22Rv1 (cell line): ENCODE data around the gene INPP5A.
"Not testable (repeated sequence)": the region's sequence is repeated elsewhere in the genome, so short reads cannot be mapped to it uniquely, and the experiment has no call there.

Experiments
- H3K27ac ChIP-seq: fragments of 450-650 bp; 2 replicates; pipeline ENCODE4 v1.5.1; 2017
- CTCF ChIP-seq: fragments of 450-650 bp; IDR thresholded peaks from 2 replicates; pipeline ENCODE4 v1.5.1; 2017; ENCODE audit warnings: mild to moderate bottlenecking
- ZFX ChIP-seq: fragments of 450-650 bp; IDR thresholded peaks from 2 replicates; pipeline ENCODE4 v1.6.1; 2017; ENCODE audit warnings: antibody characterized with exemption, borderline replicate concordance

INPP5A gene

GRCh38 chr10:132548106-132548823 is 10.7 kb downstream of the INPP5A start:
- no peak overlapping the region for H3K27ac ChIP-seq
- TF ChIP-seq ZFX (no peak), CTCF (no peak)

GRCh38 chr10:132548869-132549268 is 11.3 kb downstream of the INPP5A start:
- H3K27ac ChIP-seq: no peak overlapping the region
- TF ChIP-seq CTCF (no peak), ZFX (no peak)

GRCh38 chr10:132549371-132549770 is 11.8 kb downstream of the INPP5A start:
- TF ChIP-seq ZFX: no peak
- TF ChIP-seq CTCF: no peak
- no peak overlapping the region for H3K27ac ChIP-seq

- no peak overlapping the region for H3K27ac ChIP-seq
- TF ChIP-seq CTCF (no peak), ZFX (no peak)
These were observed 12.9 kb downstream of the INPP5A start for GRCh38 chr10:132550366-132551092.

GRCh38 chr10:132551093-132551807 is 13.7 kb downstream of the INPP5A start:
- no peak overlapping the region for H3K27ac ChIP-seq
- TF ChIP-seq CTCF (no peak), ZFX (no peak)

- no peak overlapping the region for H3K27ac ChIP-seq
- TF ChIP-seq ZFX (no peak), CTCF (no peak)
These were observed 14.2 kb downstream of the INPP5A start for GRCh38 chr10:132551808-132552130.

- H3K27ac ChIP-seq: not testable (repeated sequence)
These were observed 15.0 kb downstream of the INPP5A start for GRCh38 chr10:132552635-132553034.

- not testable (repeated sequence) for H3K27ac ChIP-seq
These were observed 16.0 kb downstream of the INPP5A start for GRCh38 chr10:132553568-132553967.
